PC-3 (cell line): Measurements from ENCODE around the gene NOL9. TPM values are rescaled to one million over a fixed set of nuclear protein-coding genes. Genes with fewer than 3 reads are reported as not detected.

Experiments
- ATAC-seq: fragments of 200-7000 bp; cut with Tn5 transposase; 2 replicates; pipeline ENCODE4 v1.9.1; 2020; ENCODE audit warnings: mild to moderate bottlenecking, moderate library complexity
- BruUV-seq: library from RNA; stranded (reverse); fragments of 400-500 nt; replicated peaks from 2 replicates; lab custom pipeline; 2021; lab: Mats Ljungman, UMichigan
- CTCF ChIA-PET: fragments of 300-600 bp; sonication (Branson Sonifier 250); formaldehyde crosslinking; loops from one replicate; lab custom pipeline; 2022; ENCODE audit warnings: antibody characterized with exemption; lab: Charles Lee
- POLR2A ChIA-PET: fragments of 300-600 bp; sonication (Branson Sonifier 250); formaldehyde crosslinking; loops from one replicate; lab custom pipeline; 2022; ENCODE audit warnings: antibody characterized with exemption; ENCODE audit not compliant: unreplicated experiment; lab: Charles Lee
- DNase-seq: peaks from one replicate; pipeline ENCODE4 v3.0.0-alpha.2; 2015
- H2AFZ ChIP-seq: fragments of 300-600 bp; sonication (generic); 2 replicates; pipeline ENCODE4 v1.6.0; 2016; ENCODE audit warnings: antibody characterized with exemption, low read length
- H3F3A ChIP-seq: fragments of 300-600 bp; sonication (generic); one replicate; pipeline ENCODE4 v1.6.0; 2017; ENCODE audit warnings: antibody characterized with exemption, low read length, control low read depth, mild to moderate bottlenecking; ENCODE audit not compliant: unreplicated experiment
- H3K27ac ChIP-seq: fragments of 300-600 bp; sonication (generic); 2 replicates; pipeline ENCODE4 v1.5.1; 2016; ENCODE audit warnings: mild to moderate bottlenecking, low read length
- H3K27me3 ChIP-seq: fragments of 300-600 bp; sonication (generic); 2 replicates; pipeline ENCODE4 v1.6.1; 2016; ENCODE audit warnings: low read length, mixed read lengths
- H3K36me3 ChIP-seq: fragments of 300-600 bp; sonication (generic); 2 replicates; pipeline ENCODE4 v1.6.1; 2016; ENCODE audit warnings: low read depth, mixed run types, low read length, mixed read lengths
- H3K4me1 ChIP-seq: fragments of 300-600 bp; sonication (generic); 2 replicates; pipeline ENCODE4 v1.5.1; 2016; ENCODE audit warnings: low read length; ENCODE audit not compliant: insufficient read depth
- H3K4me2 ChIP-seq: fragments of 300-600 bp; sonication (generic); 2 replicates; pipeline ENCODE4 v1.6.0; 2016; ENCODE audit warnings: low read length
- H3K4me3 ChIP-seq: fragments of 300-600 bp; sonication (generic); 2 replicates; pipeline ENCODE4 v1.5.1; 2016; ENCODE audit warnings: mild to moderate bottlenecking, low read length, mixed read lengths
- H3K79me2 ChIP-seq: fragments of 300-600 bp; sonication (generic); 2 replicates; pipeline ENCODE4 v1.6.1; 2017; ENCODE audit warnings: low read length, mixed read lengths
- H3K9ac ChIP-seq: fragments of 300-600 bp; sonication (generic); 2 replicates; pipeline ENCODE4 v1.6.0; 2016; ENCODE audit warnings: mild to moderate bottlenecking, low read length
- H3K9me2 ChIP-seq: fragments of 300-600 bp; sonication (generic); replicated peaks from 2 replicates; pipeline ENCODE4 v1.6.1; 2016; ENCODE audit warnings: mixed run types, low read length, mixed read lengths
- H3K9me3 ChIP-seq: fragments of 300-600 bp; sonication (generic); 2 replicates; pipeline ENCODE4 v1.6.1; 2016; ENCODE audit warnings: low read length, mixed read lengths
- H4K20me1 ChIP-seq: fragments of 300-600 bp; sonication (generic); 2 replicates; pipeline ENCODE4 v1.6.1; 2016; ENCODE audit warnings: low read length, mixed read lengths
- EZH2 ChIP-seq: fragments of 300-600 bp; sonication (generic); IDR thresholded peaks from one replicate; pipeline ENCODE4 v1.6.1; 2017; ENCODE audit warnings: antibody characterized with exemption, mild to moderate bottlenecking, low read length; ENCODE audit not compliant: unreplicated experiment
- EZH2phosphoT487 ChIP-seq: fragments of 300-600 bp; sonication (generic); IDR thresholded peaks from 2 replicates; pipeline ENCODE4 v1.6.1; 2018; ENCODE audit warnings: mild to moderate bottlenecking, antibody characterized with exemption, low read length, borderline replicate concordance
- intact Hi-C: fragments of 100-400 bp; cut with micrococcal nuclease; formaldehyde crosslinking; loops from 2 replicates; pipeline ENCODE4 v1.9.0; 2023
- total RNA-seq: library from RNA; depleted of rRNA; stranded (reverse); fragments of >200 nt; gene quantifications from 2 replicates; pipeline ENCODE4 v1.2.3, GENCODE V29; 2014
- TF ChIP-seq, protein P1 (sequence below): fragments of 300-600 bp; sonication (generic); conservative IDR thresholded peaks from 2 replicates; pipeline ENCODE4 v1.5.1; 2017; ENCODE audit warnings: antibody characterized with exemption, low read depth, mild to moderate bottlenecking, low read length

Gene NOL9
- total RNA-seq, 1 experiment from 2014 or later, result 79.1 TPM

GRCh38 chr1:6500544-6501278, 53.6 kb downstream of the NOL9 start:
- TF ChIP-seq, protein P1, sequence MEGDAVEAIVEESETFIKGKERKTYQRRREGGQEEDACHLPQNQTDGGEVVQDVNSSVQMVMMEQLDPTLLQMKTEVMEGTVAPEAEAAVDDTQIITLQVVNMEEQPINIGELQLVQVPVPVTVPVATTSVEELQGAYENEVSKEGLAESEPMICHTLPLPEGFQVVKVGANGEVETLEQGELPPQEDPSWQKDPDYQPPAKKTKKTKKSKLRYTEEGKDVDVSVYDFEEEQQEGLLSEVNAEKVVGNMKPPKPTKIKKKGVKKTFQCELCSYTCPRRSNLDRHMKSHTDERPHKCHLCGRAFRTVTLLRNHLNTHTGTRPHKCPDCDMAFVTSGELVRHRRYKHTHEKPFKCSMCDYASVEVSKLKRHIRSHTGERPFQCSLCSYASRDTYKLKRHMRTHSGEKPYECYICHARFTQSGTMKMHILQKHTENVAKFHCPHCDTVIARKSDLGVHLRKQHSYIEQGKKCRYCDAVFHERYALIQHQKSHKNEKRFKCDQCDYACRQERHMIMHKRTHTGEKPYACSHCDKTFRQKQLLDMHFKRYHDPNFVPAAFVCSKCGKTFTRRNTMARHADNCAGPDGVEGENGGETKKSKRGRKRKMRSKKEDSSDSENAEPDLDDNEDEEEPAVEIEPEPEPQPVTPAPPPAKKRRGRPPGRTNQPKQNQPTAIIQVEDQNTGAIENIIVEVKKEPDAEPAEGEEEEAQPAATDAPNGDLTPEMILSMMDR, result no peak
- TF ChIP-seq EZH2 (no peak), EZH2phosphoT487 (no peak)
- DNase-seq (no peak), ATAC-seq (no peak)
- CTCF ChIA-PET, result no interaction called here
- Histone ChIP-seq H3K4me3 (no peak overlapping the region), H3K36me3 (no peaks in the 10 kb centered on the region), H3K27me3 (no peaks in the 10 kb centered on the region), H3F3A (no peaks in the 10 kb centered on the region), H3K79me2 (peaks cover 3% of the 10 kb centered on the region; the same call in 1 of the 2 replicates), H2AFZ (no peak overlapping the region), H3K9me3 (no peaks in the 10 kb centered on the region), H3K27ac (no peak overlapping the region), H4K20me1 (no peaks in the 10 kb centered on the region), H3K4me1 (peaks cover 15% of the 10 kb centered on the region), H3K9me2 (no peaks in the 10 kb centered on the region), H3K4me2 (no peak overlapping the region), H3K9ac (no peak overlapping the region)
- BruUV-seq, result no TSS peak
- intact Hi-C loops, result no loop called here
- POLR2A ChIA-PET, result no interaction called here

DNA sequence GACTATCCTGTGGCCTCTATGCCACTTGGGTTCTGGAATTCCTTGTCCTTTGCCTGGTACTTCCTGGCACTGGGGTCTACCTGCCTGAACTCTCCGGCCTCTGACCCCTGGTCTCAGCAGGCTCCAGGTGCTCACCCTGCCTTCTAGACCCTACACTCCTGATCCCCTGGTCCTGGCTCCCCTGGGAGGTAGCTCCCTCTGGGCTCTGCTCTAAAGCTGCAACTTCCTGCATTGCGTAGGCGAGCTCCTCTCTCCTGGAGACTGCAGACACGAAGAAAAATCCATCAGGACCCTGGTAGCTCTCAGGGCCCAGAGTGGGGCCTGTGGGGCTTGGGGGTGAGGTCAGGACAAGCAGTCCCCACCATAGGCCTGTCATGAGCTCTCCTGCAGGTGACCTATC, 55.0 kb downstream of the NOL9 start:
- no peaks in the 10 kb centered on the region for H4K20me1 ChIP-seq
- no peak overlapping the region for H3K4me3 ChIP-seq
- no peaks in the 10 kb centered on the region for H3K9me3 ChIP-seq
- BruUV-seq, result no TSS peak
- TF ChIP-seq EZH2phosphoT487 (no peak), EZH2 (no peak)
- TF ChIP-seq, protein P1, result no peak
- no peaks in the 10 kb centered on the region for H3K27me3 ChIP-seq
- no peak overlapping the region for H3K4me2 ChIP-seq
- no peak overlapping the region for H3K27ac ChIP-seq
- POLR2A ChIA-PET, result no interaction called here
- peaks cover 3% of the 10 kb centered on the region; the same call in 1 of the 2 replicates for H3K79me2 ChIP-seq
- no peaks in the 10 kb centered on the region for H3F3A ChIP-seq
- intact Hi-C loops, result no loop called here
- CTCF ChIA-PET, result no interaction called here
- no peak overlapping the region for H2AFZ ChIP-seq
- ATAC-seq, result no peak
- no peak overlapping the region for H3K9ac ChIP-seq
- H3K36me3 ChIP-seq, result no peaks in the 10 kb centered on the region
- H3K9me2 ChIP-seq, result no peaks in the 10 kb centered on the region
- DNase-seq, result no peak
- peaks cover 15% of the 10 kb centered on the region for H3K4me1 ChIP-seq

GRCh38 chr1:6498576-6499111, 55.7 kb downstream of the NOL9 start:
- Histone ChIP-seq H3K9ac (no peak overlapping the region), H3K4me2 (peak overlapping the region; percentile 98), H3K4me1 (peaks cover 15% of the 10 kb centered on the region), H4K20me1 (no peaks in the 10 kb centered on the region), H2AFZ (no peak overlapping the region), H3K9me2 (no peaks in the 10 kb centered on the region), H3K79me2 (peaks cover 3% of the 10 kb centered on the region; the same call in 1 of the 2 replicates), H3K4me3 (peak overlapping the region; percentile 87; the same call in 1 of the 2 replicates), H3K27ac (no peak overlapping the region), H3K36me3 (no peaks in the 10 kb centered on the region), H3F3A (no peaks in the 10 kb centered on the region), H3K27me3 (no peaks in the 10 kb centered on the region), H3K9me3 (no peaks in the 10 kb centered on the region)
- no TSS peak for BruUV-seq
- DNase-seq (no peak), ATAC-seq (no peak)
- no peak for TF ChIP-seq EZH2phosphoT487
- no peak for TF ChIP-seq EZH2
- TF ChIP-seq, protein P1, result no peak
- intact Hi-C loops, result no loop called here
- CTCF ChIA-PET, result interaction anchor here (0.5 kb wide), 1 partner anchor 24 kb away, joined by 5 read pairs; no protein-coding TSS in a partner anchor
- POLR2A ChIA-PET, result no interaction called here
